HEK293 (cell line): ENCODE measurements around the gene FUOM.
A peak's percentile ranks its signal among the peaks of the same experiment; 100 is the strongest.

Experiments
- CTCF ChIA-PET: fragments of 350-600 bp; formaldehyde crosslinking; extraction: SDS; loops from one replicate; lab custom pipeline; 2021; ENCODE audit warnings: antibody characterized with exemption; lab: Yijun Ruan, JAX
- POLR2A ChIA-PET: fragments of 300-600 bp; formaldehyde crosslinking; extraction: SDS; loops from one replicate; lab custom pipeline; 2020; ENCODE audit warnings: antibody characterized with exemption, inconsistent platforms; lab: Yijun Ruan, JAX
- H3K27ac ChIP-seq: fragments of 200-500 bp; sonication (Bioruptor generic); 2 replicates; pipeline ENCODE4 v1.5.1; 2014; ENCODE audit warnings: low read depth, low read length, control low read depth, inconsistent platforms; ENCODE audit errors: extremely low read depth
- H3K36me3 ChIP-seq, 2 experiments: fragments of 200-500 bp in 1 of 2; sonication (Bioruptor generic) in 1 of 2; 1 replicate in 1 of 2; 2 replicates in 1 of 2; pipeline ENCODE4 v1.5.1; 2014 to 2017; ENCODE audit warnings: inconsistent platforms in 2 of 2, low read length in 2 of 2; ENCODE audit not compliant: control insufficient read depth in 2 of 2, insufficient read depth in 1 of 2
- H3K4me1 ChIP-seq: fragments of 200-500 bp; sonication (Bioruptor generic); 2 replicates; pipeline ENCODE4 v1.5.1; 2014; ENCODE audit warnings: mild to moderate bottlenecking, low read length, inconsistent platforms; ENCODE audit not compliant: control insufficient read depth, insufficient read depth
- H3K4me3 ChIP-seq: 2 replicates; pipeline ENCODE4 v1.5.1; 2011; ENCODE audit warnings: low read depth, mild to moderate bottlenecking, control low read depth, low read length, moderate library complexity
- H3K9me3 ChIP-seq: fragments of 200-500 bp; sonication (Bioruptor generic); 2 replicates; pipeline ENCODE4 v1.5.1; 2014; ENCODE audit warnings: low read depth, low read length, inconsistent platforms; ENCODE audit not compliant: control insufficient read depth, insufficient read depth
- BCL11B ChIP-seq: fragments of 450-650 bp; formaldehyde crosslinking; IDR thresholded peaks from 2 replicates; pipeline ENCODE4 v1.5.1; 2016; ENCODE audit warnings: low read depth, missing biosample characterization, missing genetic modification characterization
- HOXC10 ChIP-seq: sonication (generic); formaldehyde crosslinking; IDR thresholded peaks from 2 replicates; pipeline ENCODE4 v1.8.1; 2023; ENCODE audit warnings: mild to moderate bottlenecking, missing genetic modification reagents
- HOXD13 ChIP-seq: sonication (generic); formaldehyde crosslinking; IDR thresholded peaks from 2 replicates; pipeline ENCODE4 v1.8.0; 2022; ENCODE audit warnings: missing genetic modification reagents, borderline replicate concordance
- KLF1 ChIP-seq: fragments of 450-650 bp; formaldehyde crosslinking; IDR thresholded peaks from 2 replicates; pipeline ENCODE4 v1.5.1; 2016; ENCODE audit warnings: missing biosample characterization, missing genetic modification characterization
- KLF7 ChIP-seq: fragments of 450-650 bp; formaldehyde crosslinking; IDR thresholded peaks from 2 replicates; pipeline ENCODE4 v1.5.1; 2016; ENCODE audit warnings: missing biosample characterization, missing genetic modification characterization, borderline replicate concordance
- MYNN ChIP-seq: fragments of 450-650 bp; formaldehyde crosslinking; IDR thresholded peaks from 2 replicates; pipeline ENCODE4 v1.5.1; 2016; ENCODE audit warnings: missing biosample characterization, missing genetic modification characterization, borderline replicate concordance
- SCRT2 ChIP-seq: fragments of 450-650 bp; formaldehyde crosslinking; IDR thresholded peaks from 2 replicates; pipeline ENCODE4 v1.5.1; 2016; ENCODE audit warnings: missing biosample characterization, missing genetic modification characterization
- ZBTB48 ChIP-seq: fragments of 450-650 bp; formaldehyde crosslinking; IDR thresholded peaks from 2 replicates; pipeline ENCODE4 v1.5.1; 2016; ENCODE audit warnings: missing biosample characterization, missing genetic modification characterization
- ZBTB7A ChIP-seq: fragments of 450-650 bp; formaldehyde crosslinking; IDR thresholded peaks from 2 replicates; pipeline ENCODE4 v1.5.1; 2016; ENCODE audit warnings: low read depth, missing biosample characterization, missing genetic modification characterization
- ZFP3 ChIP-seq: fragments of 450-650 bp; formaldehyde crosslinking; IDR thresholded peaks from 2 replicates; pipeline ENCODE4 v1.5.1; 2016; ENCODE audit warnings: low read depth, missing biosample characterization, missing genetic modification characterization
- ZFP69B ChIP-seq: fragments of 450-650 bp; formaldehyde crosslinking; IDR thresholded peaks from 2 replicates; pipeline ENCODE4 v1.5.1; 2016; ENCODE audit warnings: missing biosample characterization, missing genetic modification characterization
- ZNF112 ChIP-seq: fragments of 450-650 bp; formaldehyde crosslinking; IDR thresholded peaks from 2 replicates; pipeline ENCODE4 v1.5.0; 2017; ENCODE audit warnings: missing biosample characterization, missing genetic modification characterization
- ZNF140 ChIP-seq: fragments of 450-650 bp; formaldehyde crosslinking; IDR thresholded peaks from 2 replicates; pipeline ENCODE4 v1.5.1; 2016; ENCODE audit warnings: missing biosample characterization, missing genetic modification characterization
- ZNF174 ChIP-seq: fragments of 450-650 bp; formaldehyde crosslinking; IDR thresholded peaks from 2 replicates; pipeline ENCODE4 v1.5.0; 2017; ENCODE audit warnings: missing biosample characterization, mild to moderate bottlenecking, missing genetic modification characterization
- ZNF18 ChIP-seq: fragments of 450-650 bp; formaldehyde crosslinking; IDR thresholded peaks from 2 replicates; pipeline ENCODE4 v1.5.1; 2016; ENCODE audit warnings: missing biosample characterization, missing genetic modification characterization
- ZNF202 ChIP-seq: fragments of 450-650 bp; formaldehyde crosslinking; IDR thresholded peaks from 2 replicates; pipeline ENCODE4 v1.5.1; 2016; ENCODE audit warnings: missing biosample characterization, missing genetic modification characterization, borderline replicate concordance
- ZNF221 ChIP-seq: fragments of 450-650 bp; formaldehyde crosslinking; IDR thresholded peaks from 2 replicates; pipeline ENCODE4 v1.5.1; 2017; ENCODE audit warnings: missing biosample characterization, missing genetic modification characterization, borderline replicate concordance
- ZNF239 ChIP-seq: fragments of 450-650 bp; formaldehyde crosslinking; IDR thresholded peaks from 2 replicates; pipeline ENCODE4 v1.5.1; 2016; ENCODE audit warnings: missing biosample characterization, missing genetic modification characterization
- ZNF24 ChIP-seq: fragments of 450-650 bp; formaldehyde crosslinking; IDR thresholded peaks from 2 replicates; pipeline ENCODE4 v1.5.1; 2016; ENCODE audit warnings: missing biosample characterization, missing genetic modification characterization
- ZNF521 ChIP-seq: fragments of 450-650 bp; formaldehyde crosslinking; IDR thresholded peaks from 2 replicates; pipeline ENCODE4 v1.5.1; 2017; ENCODE audit warnings: missing biosample characterization, mild to moderate bottlenecking, missing genetic modification characterization
- ZNF549 ChIP-seq: fragments of 450-650 bp; IDR thresholded peaks from 2 replicates; pipeline ENCODE4 v1.5.1; 2018; ENCODE audit warnings: missing biosample characterization, missing genetic modification characterization, mild to moderate bottlenecking, inconsistent platforms, moderate library complexity
- ZNF645 ChIP-seq: fragments of 450-650 bp; formaldehyde crosslinking; IDR thresholded peaks from 2 replicates; pipeline ENCODE4; 2016; ENCODE audit warnings: missing biosample characterization, missing genetic modification characterization
- ZNF664 ChIP-seq: fragments of 450-650 bp; formaldehyde crosslinking; IDR thresholded peaks from 2 replicates; pipeline ENCODE4 v1.5.1; 2016; ENCODE audit warnings: missing biosample characterization, missing genetic modification characterization
- ZNF837 ChIP-seq: fragments of 450-650 bp; formaldehyde crosslinking; IDR thresholded peaks from 2 replicates; pipeline ENCODE4 v1.5.1; 2016; ENCODE audit warnings: missing biosample characterization, missing genetic modification characterization
- ZNF843 ChIP-seq: fragments of 450-650 bp; formaldehyde crosslinking; IDR thresholded peaks from 2 replicates; pipeline ENCODE4 v1.5.1; 2016; ENCODE audit warnings: missing biosample characterization, missing genetic modification characterization
- ZSCAN4 ChIP-seq: fragments of 450-650 bp; formaldehyde crosslinking; IDR thresholded peaks from 2 replicates; pipeline ENCODE4 v1.5.1; 2017; ENCODE audit warnings: missing biosample characterization, missing genetic modification characterization
- TF ChIP-seq, protein P1 (sequence below): fragments of 450-650 bp; formaldehyde crosslinking; IDR thresholded peaks from 2 replicates; pipeline ENCODE4 v1.5.1; 2016; ENCODE audit warnings: missing biosample characterization, missing genetic modification characterization, borderline replicate concordance

The FUOM gene

GRCh38 chr10:133399123-133399601, 41.3 kb upstream of the FUOM start:
- Histone ChIP-seq H3K36me3 (peaks cover 21 to 84% of the 10 kb centered on the region in 2 experiments), H3K4me1 (no peaks in the 10 kb centered on the region), H3K27ac (no peak overlapping the region), H3K4me3 (no peak overlapping the region), H3K9me3 (no peaks in the 10 kb centered on the region)
- POLR2A ChIA-PET = no interaction called here
- CTCF ChIA-PET = no interaction called here
- TF ChIP-seq ZBTB7A (tag by site-specific recombination) = no peak
- no peak for TF ChIP-seq ZSCAN4 (tag by site-specific recombination)
- TF ChIP-seq, protein P1, sequence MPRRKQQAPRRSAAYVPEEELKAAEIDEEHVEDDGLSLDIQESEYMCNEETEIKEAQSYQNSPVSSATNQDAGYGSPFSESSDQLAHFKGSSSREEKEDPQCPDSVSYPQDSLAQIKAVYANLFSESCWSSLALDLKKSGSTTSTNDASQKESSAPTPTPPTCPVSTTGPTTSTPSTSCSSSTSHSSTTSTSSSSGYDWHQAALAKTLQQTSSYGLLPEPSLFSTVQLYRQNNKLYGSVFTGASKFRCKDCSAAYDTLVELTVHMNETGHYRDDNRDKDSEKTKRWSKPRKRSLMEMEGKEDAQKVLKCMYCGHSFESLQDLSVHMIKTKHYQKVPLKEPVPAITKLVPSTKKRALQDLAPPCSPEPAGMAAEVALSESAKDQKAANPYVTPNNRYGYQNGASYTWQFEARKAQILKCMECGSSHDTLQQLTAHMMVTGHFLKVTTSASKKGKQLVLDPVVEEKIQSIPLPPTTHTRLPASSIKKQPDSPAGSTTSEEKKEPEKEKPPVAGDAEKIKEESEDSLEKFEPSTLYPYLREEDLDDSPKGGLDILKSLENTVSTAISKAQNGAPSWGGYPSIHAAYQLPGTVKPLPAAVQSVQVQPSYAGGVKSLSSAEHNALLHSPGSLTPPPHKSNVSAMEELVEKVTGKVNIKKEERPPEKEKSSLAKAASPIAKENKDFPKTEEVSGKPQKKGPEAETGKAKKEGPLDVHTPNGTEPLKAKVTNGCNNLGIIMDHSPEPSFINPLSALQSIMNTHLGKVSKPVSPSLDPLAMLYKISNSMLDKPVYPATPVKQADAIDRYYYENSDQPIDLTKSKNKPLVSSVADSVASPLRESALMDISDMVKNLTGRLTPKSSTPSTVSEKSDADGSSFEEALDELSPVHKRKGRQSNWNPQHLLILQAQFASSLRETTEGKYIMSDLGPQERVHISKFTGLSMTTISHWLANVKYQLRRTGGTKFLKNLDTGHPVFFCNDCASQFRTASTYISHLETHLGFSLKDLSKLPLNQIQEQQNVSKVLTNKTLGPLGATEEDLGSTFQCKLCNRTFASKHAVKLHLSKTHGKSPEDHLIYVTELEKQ (tag by site-specific recombination) = no peak
- no peak for TF ChIP-seq BCL11B (tag by site-specific recombination)
- no peak for TF ChIP-seq ZNF664 (tag by site-specific recombination)
- TF ChIP-seq MYNN (tag by site-specific recombination) = no peak
- TF ChIP-seq ZNF221 = no peak
- no peak for TF ChIP-seq ZNF174 (tag by site-specific recombination)
- no peak for TF ChIP-seq ZBTB48 (tag by site-specific recombination)
- TF ChIP-seq HOXC10 = no peak
- no peak for TF ChIP-seq ZNF239 (tag by site-specific recombination)

GRCh38 chr10:133397938-133398337, 40.1 kb upstream of the FUOM start:
- peaks cover 21 to 74% of the 10 kb centered on the region in 2 experiments for H3K36me3 ChIP-seq

DNA sequence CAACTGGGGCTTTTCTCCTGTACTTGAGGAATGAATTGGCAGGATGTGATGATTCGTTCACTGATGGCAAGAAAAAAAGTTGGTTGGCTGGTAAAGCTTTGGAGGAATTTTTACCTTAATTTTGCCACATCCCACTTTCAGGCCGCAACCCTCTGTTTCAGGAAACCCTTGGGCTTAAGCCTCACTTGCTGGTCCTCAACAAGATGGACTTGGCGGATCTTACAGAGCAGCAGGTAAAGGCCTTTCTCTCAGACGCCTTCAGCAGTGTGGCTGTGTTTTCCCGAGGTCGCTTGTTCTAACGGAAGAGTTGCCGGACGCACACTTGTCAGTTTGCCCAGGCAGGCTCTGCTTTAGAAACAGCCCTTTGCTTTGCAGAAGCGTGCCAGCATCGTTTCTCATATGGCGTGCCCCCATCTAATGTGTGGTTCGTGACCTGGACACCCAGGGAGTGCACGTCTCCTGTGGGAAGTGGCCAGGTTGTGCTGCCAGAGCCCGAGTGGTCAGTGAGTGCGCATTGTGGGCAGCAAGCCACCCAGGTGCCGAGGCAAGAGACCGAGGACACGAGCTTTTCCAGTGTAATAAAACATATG, 38.3 kb upstream of the FUOM start:
- Histone ChIP-seq H3K36me3 (peaks cover 21 to 57% of the 10 kb centered on the region in 2 experiments), H3K4me3 (no peak overlapping the region), H3K4me1 (no peaks in the 10 kb centered on the region), H3K9me3 (no peaks in the 10 kb centered on the region), H3K27ac (no peak overlapping the region)
- ChIA-PET CTCF (interaction anchor here (1.8 kb wide), 1 partner anchor 66 kb away, joined by 10 read pairs; no protein-coding TSS in a partner anchor), POLR2A (no interaction called here)
- TF ChIP-seq ZNF24 (no peak), ZNF18 (tag by site-specific recombination) (no peak), ZNF140 (tag by site-specific recombination) (no peak), ZNF112 (tag by site-specific recombination) (no peak), HOXD13 (CRISPR knock-in tag) (no peak), ZNF645 (tag by site-specific recombination) (no peak), ZNF843 (tag by site-specific recombination) (no peak), ZNF202 (no peak), ZNF549 (tag by site-specific recombination) (no peak)

More at GRCh38 chr10:133397938-133398337, 40.1 kb upstream of the FUOM start:
- Histone ChIP-seq H3K27ac (no peak overlapping the region), H3K4me3 (no peak overlapping the region), H3K4me1 (no peaks in the 10 kb centered on the region), H3K9me3 (no peaks in the 10 kb centered on the region)
- ChIA-PET CTCF (interaction anchor here (0.7 kb wide), 1 partner anchor 195 kb away, joined by 3 read pairs; no protein-coding TSS in a partner anchor), POLR2A (no interaction called here)
- no peak for TF ChIP-seq KLF7 (tag by site-specific recombination)
- no peak for TF ChIP-seq ZNF521 (tag by site-specific recombination)
- TF ChIP-seq ZFP3 (tag by site-specific recombination) = no peak
- no peak for TF ChIP-seq ZFP69B (tag by site-specific recombination)
- peak; percentile 61; the same call in 1 of the 2 replicates for TF ChIP-seq SCRT2
- TF ChIP-seq KLF1 (tag by site-specific recombination) = no peak
- TF ChIP-seq ZNF837 = no peak
- TF ChIP-seq, all 188 proteins: peak for 1
